Renal cortex interstitium (tissue), 15 donors: ENCODE results near the gene CCDC152. TPM values are rescaled to one million over a fixed set of nuclear protein-coding genes. Genes with fewer than 3 reads are reported as not detected.
"Not testable (repeated sequence)": the region's sequence is repeated elsewhere in the genome, so short reads cannot be mapped to it uniquely, and the experiment has no call there.

Experiments used
- DNase-seq, 11 donors: peaks; one replicate each; pipeline ENCODE4 v3.0.0-alpha.2; 2013; ENCODE audit warnings: low read depth in 9 of 11, low spot score in 4 of 11; ENCODE audit errors: extremely low read depth in 1 of 11
- long read RNA-seq, 16 experiments: transcript quantifications; one replicate each; lab custom pipeline, GENCODE V29; 2026
- polyA plus RNA-seq, 3 donors: library from polyadenylated mRNA; unstranded; fragments of 120-200 nt; gene quantifications; one replicate each; pipeline ENCODE4 v1.2.1, GENCODE V29; 2013; ENCODE audit not compliant: insufficient read length in 3 of 3

CCDC152 gene, protein sequence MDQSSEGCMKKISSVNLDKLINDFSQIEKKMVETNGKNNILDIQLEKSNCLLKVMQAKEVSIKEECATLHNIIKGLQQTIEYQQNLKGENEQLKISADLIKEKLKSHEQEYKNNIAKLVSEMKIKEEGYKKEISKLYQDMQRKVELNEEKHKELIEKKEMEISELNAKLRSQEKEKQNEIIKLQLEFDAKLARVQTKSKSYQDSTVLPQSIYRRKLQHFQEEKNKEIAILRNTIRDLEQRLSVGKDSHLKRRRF
- 10 to 100 TPM; 10.5 to 21.5 (median 15.7) TPM for polyA plus RNA-seq
- long read RNA-seq, donor 1, partial matches to known transcripts = 701 of 701 reads
- long read RNA-seq, donor 1, other reads (novel, unspliced or antisense) = 0 of 701 reads
- long read RNA-seq, donor 2, partial matches to known transcripts = 897 of 912 reads
- long read RNA-seq, donor 2, other reads (novel, unspliced or antisense) = 15 of 912 reads
- long read RNA-seq, donor 3, partial matches to known transcripts = 393 of 414 reads
- long read RNA-seq, donor 3, other reads (novel, unspliced or antisense) = 18 of 414 reads
- long read RNA-seq, donor 4, partial matches to known transcripts = 903 of 915 reads
- long read RNA-seq, donor 4, other reads (novel, unspliced or antisense) = 10 of 915 reads
- long read RNA-seq, donor 5 = 0 reads
- long read RNA-seq, donor 6, partial matches to known transcripts = 865 of 981 reads
- long read RNA-seq, donor 6, other reads (novel, unspliced or antisense) = 114 of 981 reads
- long read RNA-seq, donor 7, partial matches to known transcripts = 153 of 331 reads
- long read RNA-seq, donor 7, other reads (novel, unspliced or antisense) = 177 of 331 reads
- long read RNA-seq, donor 8 = 0 reads
- long read RNA-seq, donor 9, partial matches to known transcripts = 578 of 717 reads
- long read RNA-seq, donor 9, other reads (novel, unspliced or antisense) = 138 of 717 reads
- long read RNA-seq, donor 10, partial matches to known transcripts = 980 of 981 reads
- long read RNA-seq, donor 10, other reads (novel, unspliced or antisense) = 0 of 981 reads
- long read RNA-seq, donor 11, partial matches to known transcripts = 0 of 1 reads
- long read RNA-seq, donor 11, other reads (novel, unspliced or antisense) = 0 of 1 reads
- long read RNA-seq, donor 12, partial matches to known transcripts = 218 of 224 reads
- long read RNA-seq, donor 12, other reads (novel, unspliced or antisense) = 5 of 224 reads
- long read RNA-seq, donor 13 = 0 reads
- long read RNA-seq, donor 14, partial matches to known transcripts = 125 of 317 reads
- long read RNA-seq, donor 14, other reads (novel, unspliced or antisense) = 190 of 317 reads
- long read RNA-seq, donor 15, partial matches to known transcripts = 0 of 1 reads
- long read RNA-seq, donor 15, other reads (novel, unspliced or antisense) = 0 of 1 reads
- long read RNA-seq, donor 16, transcript CCDC152-201 (9 exons, 3,431 nt) = major isoform, 5 of 1,464 reads
- long read RNA-seq, donor 16, partial matches to known transcripts = 1,459 of 1,464 reads
- long read RNA-seq, donor 16, other reads (novel, unspliced or antisense) = 0 of 1,464 reads

DNA sequence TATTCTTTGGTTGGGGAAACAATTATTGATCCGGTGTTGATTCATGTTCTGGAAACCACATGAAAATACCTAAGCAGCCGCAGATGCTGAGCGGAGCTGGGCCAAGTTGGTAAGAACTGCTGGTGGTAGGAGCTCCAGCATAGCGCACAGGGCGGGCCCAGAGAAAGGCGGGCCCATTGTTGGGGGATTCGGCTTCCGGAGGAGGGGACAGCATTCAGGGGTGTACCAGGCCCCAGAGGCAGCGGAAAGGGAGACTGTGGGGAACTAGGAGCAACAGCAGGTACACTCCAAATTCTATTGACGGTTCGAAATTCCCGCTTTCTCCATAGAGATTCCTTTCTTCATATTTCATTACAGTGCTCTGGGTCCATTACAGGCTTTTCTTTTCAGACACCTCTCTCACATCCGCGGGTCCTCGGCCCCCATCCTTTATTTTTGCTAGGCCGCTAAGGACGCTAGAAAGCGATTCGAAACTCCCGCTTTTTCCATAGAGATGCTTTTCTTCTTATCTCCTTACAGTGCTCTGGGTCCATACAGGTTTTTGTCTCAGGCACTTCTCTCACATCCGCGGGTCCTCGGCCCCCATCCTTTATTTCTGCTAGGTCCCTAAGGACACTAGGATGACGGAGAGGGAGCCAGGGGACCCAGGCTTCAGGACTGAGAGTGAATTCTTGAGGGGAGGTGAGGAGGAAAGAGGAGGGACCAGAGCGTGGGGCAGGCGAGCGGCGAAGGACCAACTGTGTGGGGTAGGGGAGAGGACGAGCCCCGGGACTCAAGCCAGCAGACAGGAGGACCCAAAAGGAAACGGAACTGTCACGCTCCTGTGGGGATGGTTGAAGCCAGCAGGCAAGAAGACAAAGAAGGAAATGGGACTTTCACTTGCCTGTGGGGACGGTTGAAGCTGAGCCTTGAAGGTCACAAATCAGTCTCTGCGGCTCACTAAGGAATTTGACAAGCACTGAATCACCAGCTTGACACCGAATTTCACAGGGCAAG, at the start of gene CCDC152:
TSS of gene CCDC152 (plus strand) at position 213 of the 996 bp plus-strand sequence. CDS start 2,304 bp downstream, outside the sequence.
- peak in 4 of 11 donors; percentile 2 to 13 (median 7) for DNase-seq

DNA sequence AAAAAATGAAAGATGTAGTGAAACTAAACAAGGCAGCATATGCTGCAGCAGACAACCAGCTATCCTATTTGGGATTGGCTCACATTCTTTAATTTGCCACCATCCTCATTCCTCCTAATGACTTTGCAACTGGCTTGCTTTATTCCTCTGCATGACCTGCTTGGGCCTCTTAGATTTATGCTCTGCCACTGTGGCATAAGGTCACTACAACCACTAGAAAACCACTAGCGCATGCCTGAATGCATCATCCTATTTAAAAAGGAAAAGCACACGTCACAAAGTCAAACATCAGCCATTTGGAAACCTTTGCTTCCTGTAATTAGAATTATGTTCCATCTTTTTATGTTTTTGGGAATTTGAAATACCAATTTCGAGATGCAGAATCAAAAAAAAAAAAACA, 40.8 kb upstream of the CCDC152 start:
- peak in 2 of 11 donors; percentile 3 to 11 for DNase-seq

DNA sequence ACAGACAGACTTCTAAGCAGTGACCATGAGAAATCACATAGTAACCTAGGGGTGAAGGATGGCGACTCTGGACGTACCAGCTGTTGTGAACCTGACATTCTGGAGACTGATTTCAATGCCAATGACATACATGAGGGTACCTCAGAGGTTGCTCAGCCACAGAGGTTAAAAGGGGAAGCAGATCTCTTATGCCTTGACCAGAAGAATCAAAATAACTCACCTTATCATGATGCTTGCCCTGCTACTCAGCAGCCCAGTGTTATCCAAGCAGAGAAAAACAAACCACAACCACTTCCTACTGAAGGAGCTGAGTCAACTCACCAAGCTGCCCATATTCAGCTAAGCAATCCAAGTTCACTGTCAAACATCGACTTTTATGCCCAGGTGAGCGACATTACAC, 38.0 kb upstream of the CCDC152 start:
- no peak for DNase-seq

DNA sequence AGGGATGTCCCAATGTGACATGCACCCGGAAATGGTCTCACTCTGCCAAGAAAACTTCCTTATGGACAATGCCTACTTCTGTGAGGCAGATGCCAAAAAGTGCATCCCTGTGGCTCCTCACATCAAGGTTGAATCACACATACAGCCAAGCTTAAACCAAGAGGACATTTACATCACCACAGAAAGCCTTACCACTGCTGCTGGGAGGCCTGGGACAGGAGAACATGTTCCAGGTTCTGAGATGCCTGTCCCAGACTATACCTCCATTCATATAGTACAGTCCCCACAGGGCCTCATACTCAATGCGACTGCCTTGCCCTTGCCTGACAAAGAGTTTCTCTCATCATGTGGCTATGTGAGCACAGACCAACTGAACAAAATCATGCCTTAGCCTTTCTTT, 37.6 kb upstream of the CCDC152 start:
- DNase-seq = no peak

DNA sequence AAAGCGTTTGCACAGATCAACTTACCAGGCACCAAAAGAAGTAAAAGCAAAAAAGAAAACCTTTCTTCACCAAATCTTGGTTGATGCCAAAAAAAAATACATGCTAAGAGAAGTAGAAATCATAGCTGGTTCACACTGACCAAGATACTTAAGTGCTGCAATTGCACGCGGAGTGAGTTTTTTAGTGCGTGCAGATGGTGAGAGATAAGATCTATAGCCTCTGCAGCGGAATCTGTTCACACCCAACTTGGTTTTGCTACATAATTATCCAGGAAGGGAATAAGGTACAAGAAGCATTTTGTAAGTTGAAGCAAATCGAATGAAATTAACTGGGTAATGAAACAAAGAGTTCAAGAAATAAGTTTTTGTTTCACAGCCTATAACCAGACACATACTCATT, 36.4 kb upstream of the CCDC152 start:
- DNase-seq = no peak

DNA sequence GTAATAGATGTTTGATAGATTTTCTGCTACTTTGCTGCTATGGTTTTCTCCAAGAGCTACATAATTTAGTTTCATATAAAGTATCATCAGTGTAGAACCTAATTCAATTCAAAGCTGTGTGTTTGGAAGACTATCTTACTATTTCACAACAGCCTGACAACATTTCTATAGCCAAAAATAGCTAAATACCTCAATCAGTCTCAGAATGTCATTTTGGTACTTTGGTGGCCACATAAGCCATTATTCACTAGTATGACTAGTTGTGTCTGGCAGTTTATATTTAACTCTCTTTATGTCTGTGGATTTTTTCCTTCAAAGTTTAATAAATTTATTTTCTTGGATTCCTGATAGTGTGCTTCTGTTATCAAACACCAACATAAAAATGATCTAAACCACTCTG, 35.1 kb upstream of the CCDC152 start:
- no peak for DNase-seq

DNA sequence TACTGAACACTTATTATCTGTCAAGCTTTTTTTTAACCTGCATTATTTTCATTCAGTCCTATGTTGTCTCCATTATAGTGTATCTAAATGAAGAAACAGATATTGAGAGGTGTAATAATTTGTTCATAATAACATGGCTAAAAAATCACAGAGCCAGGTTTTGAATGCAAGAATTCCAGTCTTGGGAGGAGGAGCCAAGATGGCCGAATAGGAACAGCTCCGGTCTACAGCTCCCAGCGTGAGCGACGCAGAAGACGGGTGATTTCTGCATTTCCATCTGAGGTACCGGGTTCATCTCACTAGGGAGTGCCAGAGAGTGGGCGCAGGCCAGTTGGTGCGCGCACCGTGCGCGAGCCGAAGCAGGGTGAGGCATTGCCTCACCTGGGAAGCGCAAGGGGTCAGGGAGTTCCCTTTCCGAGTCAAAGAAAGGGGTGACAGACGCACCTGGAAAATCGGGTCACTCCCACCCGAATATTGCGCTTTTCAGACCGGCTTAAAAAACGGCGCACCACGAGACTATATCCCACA, 22.0 kb upstream of the CCDC152 start:
- not testable (repeated sequence) for DNase-seq

DNA sequence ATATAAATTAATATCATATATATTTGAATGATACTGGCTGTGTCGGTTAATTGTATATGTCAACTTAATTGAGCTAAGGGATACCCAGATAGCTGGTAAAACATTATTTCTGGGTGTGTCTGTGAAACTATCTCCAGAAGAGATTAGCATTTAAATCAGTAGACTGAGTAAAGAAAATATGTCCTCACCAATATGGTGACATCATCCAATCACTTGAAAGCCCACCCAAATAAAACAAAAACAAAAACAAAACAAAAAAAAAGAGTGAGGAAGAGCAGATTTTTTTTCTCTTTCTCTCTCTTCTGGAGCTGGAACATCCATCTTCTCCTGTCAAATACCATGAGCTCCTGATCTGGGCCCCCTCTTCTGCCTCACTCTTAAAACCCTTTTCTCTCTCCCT, 15.7 kb upstream of the CCDC152 start:
- no peak for DNase-seq

DNA sequence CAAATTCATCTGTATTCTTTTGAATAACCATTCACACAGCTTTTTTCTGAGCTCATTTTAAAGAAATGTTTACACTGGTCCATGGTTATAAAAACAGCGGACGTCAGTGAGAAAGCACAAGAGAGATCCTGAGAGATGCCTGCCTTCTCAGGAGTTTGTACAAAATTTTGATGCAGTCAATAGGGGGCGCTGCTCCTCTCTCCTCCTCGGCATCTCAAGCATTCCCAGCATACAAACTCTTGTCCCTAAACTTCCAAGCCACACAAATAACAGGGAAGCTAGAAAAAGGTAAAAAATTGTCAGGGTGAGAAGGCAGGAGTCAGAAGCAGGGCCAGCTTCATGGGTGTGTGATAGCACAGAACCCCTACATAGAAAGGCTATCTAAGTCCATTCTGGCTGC, 11.2 kb upstream of the CCDC152 start:
- no peak for DNase-seq

DNA sequence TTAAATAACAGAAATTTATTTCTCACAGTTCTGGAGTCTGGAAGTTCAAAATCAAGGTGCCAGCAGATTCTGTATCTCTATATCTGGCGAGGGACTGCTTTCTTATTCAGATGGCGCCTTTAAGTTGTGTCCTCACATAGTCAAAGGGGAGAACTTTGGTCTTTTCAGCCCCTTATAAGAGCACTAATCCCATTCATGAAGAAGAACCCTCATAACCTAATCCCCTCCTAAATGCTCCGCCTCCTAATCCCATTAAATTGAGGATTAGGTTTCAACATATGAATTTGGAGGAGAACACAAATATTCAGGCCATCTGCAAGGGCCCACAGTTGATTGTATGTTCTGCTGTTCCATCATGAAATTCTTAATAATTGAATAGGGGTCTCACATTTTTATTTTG, 10.8 kb upstream of the CCDC152 start:
- DNase-seq = no peak

DNA sequence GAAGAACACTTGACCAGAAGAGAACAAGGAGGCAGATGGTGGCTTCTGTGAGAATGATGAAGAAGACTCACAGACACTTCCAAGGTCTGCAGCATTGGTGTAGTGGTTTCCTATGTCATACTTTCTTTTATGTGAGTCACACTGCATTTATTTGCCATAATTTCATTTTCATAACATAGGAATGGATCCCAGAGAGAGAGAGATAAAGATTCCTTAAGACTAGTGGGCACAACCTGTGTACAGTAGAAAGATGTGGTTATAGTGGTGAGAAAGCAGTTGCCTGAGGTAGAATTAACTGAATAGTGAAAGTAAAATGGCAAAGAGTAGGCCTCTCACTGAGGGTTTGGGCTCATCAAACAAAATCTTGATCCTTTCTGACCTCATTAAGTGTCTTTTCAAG, 7.6 kb upstream of the CCDC152 start:
- no peak for DNase-seq

DNA sequence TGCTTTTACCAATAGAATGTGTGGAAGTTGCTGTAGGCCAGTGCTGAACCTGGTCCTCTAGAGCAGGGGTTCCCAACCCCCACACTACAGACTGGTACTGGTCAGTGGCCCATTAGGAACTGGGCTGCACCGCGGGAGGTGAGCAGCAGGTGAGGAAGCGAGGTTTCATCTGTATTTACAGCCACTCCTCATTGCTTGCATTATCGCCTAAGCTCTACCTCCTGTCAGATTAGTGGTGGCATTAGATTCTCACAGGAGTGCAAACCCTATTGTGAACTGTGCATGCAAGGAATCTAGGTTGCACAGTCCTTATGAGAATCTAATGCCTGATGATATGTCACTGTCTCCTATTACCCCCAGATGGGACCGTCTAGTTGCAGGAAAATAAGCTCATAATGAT, 6.1 kb upstream of the CCDC152 start:
- no peak for DNase-seq

DNA sequence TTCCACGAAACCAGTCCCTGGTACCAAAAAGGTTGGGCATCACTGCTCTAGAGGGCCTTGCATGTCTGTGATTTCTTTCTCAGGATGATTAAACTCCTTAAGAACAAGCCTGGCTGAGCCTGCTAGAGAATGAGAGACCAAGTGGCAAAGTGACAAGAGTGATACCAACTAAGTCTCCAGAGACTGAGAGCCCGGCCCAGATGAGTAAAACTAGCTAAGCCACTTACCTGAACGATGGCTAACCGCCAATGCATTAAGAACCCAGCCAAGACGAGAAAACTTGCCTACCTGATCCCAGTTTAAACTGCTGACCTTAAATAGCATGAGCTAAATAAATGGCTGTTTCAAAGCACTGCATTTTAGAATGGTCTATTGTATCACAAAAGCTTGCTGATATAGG, 5.6 kb upstream of the CCDC152 start:
- DNase-seq = no peak

DNA sequence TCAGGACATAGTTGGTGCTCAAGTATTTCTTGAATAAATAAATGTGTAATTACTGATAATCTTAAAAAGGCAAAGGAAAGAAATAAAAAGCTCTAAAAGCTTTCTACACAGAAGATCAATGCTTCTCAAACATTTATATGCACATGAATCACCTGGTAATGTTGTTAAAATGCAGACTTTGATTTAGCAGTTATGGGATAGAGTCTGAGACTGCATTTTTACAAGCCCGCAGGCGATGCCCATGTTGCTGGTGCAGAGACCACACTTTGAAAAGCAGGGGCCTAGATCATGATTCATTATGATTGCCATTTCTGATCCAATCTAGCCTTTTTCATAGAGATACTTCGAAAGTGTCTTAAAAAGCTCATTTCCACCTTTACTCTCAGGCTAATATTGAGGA, 3.5 kb upstream of the CCDC152 start:
- DNase-seq = no peak

DNA sequence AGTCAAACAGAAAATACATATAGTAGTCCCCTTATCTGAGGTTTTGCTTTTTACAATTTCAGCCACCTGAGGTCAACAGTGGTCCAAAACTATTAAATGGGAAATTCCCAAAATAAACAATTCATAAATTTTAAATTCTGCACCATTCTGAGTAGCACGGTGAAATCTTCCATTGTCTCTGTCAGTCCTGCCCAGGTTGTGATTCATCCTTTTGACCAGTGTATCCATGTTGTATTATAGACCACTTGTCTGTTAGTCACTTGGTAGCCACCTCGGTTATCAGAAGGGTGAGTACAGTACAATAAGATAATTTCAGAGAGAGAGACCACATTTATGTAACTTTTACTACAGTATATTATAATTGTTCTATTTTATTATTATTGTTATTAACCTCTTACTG, 2.8 kb downstream of the CCDC152 start:
- DNase-seq = no peak

DNA sequence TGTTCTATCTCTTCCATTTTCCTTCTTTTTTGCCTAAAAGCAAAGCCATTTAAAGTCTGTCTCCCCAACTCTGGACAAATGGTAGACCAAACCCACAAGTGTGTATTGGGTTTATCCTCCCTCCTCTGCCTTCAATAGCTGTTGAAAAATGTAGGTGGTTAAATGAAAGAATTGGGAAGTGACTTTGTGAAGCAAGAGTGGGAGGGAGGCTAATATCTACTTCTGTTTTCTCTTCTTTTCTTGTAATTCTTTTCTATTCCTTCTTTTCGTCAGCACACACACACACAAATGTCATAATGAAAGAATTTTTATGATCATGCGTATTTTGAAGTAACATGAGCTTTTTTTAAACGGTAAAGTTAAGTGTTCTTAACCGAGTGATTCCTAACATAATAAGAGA, 3.8 kb downstream of the CCDC152 start:
- no peak for DNase-seq

DNA sequence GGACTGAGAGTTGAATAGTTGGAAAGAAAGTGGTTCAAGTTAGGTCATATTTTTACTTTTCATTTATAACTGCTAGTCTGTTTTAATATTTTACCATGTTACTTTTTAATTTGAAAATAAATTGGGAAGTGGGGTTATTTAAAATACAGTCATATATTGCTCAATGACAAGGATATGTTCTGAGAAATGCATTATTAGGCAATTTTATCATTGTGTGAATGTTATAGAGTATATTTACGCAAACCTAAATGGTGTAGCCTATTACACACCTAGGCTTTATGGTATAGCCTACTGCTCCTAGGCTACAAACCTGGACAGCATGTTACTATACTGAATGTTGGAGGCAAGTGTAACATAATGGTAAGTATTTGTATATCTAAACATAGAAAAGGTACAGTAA, 5.2 kb downstream of the CCDC152 start:
- no peak for DNase-seq
